Measurements from ENCODE around the gene DNASE2. TPM values are rescaled to one million over a fixed set of nuclear protein-coding genes. Genes with fewer than 3 reads are reported as not detected.
"Not testable (repeated sequence)": the region's sequence is repeated elsewhere in the genome, so short reads cannot be mapped to it uniquely, and the experiment has no call there.

The DNASE2 gene
- polyA plus RNA-seq, 3 donors = 38.8 to 91.6 (median 44.8) TPM

- H3K4me2 ChIP-seq (replicated peaks; ENCODE audit: extremely low read depth, low read length, poor library complexity, severe bottlenecking) = no peak overlapping the region
- H3K27ac Mint-ChIP-seq = no peak overlapping the region
- H3K4me3 ChIP-seq (replicated peaks in 1 of 3; ENCODE audit: low read depth in 2 of 3, low read length in 3 of 3) = no peak overlapping the region
- H3K4me1 Mint-ChIP-seq = no peaks in the 10 kb centered on the region
- no peak for TF ChIP-seq CTCF (IDR thresholded peaks at IDR 0.05)
- H4K20me1 ChIP-seq (ENCODE audit: insufficient read depth, low read length) = no peaks in the 10 kb centered on the region
- no peaks in the 10 kb centered on the region for H3K36me3 Mint-ChIP-seq
- H3K27me3 Mint-ChIP-seq (ENCODE audit: low read depth in 3 of 3) = peaks cover 4 to 10% (median 9%) of the 10 kb centered on the region in 3 donors
- peaks cover 0 to 15% (median 7%) of the 10 kb centered on the region in 7 donors for H3K9me3 Mint-ChIP-seq
- no peaks in the 10 kb centered on the region for H3K4me1 ChIP-seq (ENCODE audit: control insufficient read depth in 1 of 2, insufficient read depth in 2 of 2, low read length in 2 of 2)
- H3K36me3 ChIP-seq (replicated peaks in 1 of 2; ENCODE audit: control insufficient read depth in 1 of 2, insufficient read depth in 2 of 2, low read length in 2 of 2) = no peaks in the 10 kb centered on the region
- no peak overlapping the region for H3K4me3 Mint-ChIP-seq
- no peak overlapping the region for H2AFZ ChIP-seq (ENCODE audit: insufficient read depth, low read depth, low read length, poor library complexity, severe bottlenecking)
- intact Hi-C loops (cut with micrococcal nuclease) = no loop called here
- no peak overlapping the region for H3K27ac ChIP-seq (ENCODE audit: low read depth in 1 of 2, low read length in 2 of 2)
- WGBS (ENCODE audit: insufficient coverage) = no CpG with 5 or more reads among the region's 1 CpG
- no peak for DNase-seq
- H3K79me2 ChIP-seq (ENCODE audit: insufficient read depth, low read length) = no peaks in the 10 kb centered on the region
- no peak overlapping the region for H3K9ac ChIP-seq (ENCODE audit: insufficient read depth, low read length, poor library complexity, severe bottlenecking)
- peaks cover 0 to 9% of the 10 kb centered on the region in 2 donors for H3K9me3 ChIP-seq (replicated peaks in 1 of 2; ENCODE audit: control insufficient read depth in 1 of 2, insufficient read depth in 1 of 2, low read length in 2 of 2)
- H3K27me3 ChIP-seq (ENCODE audit: control insufficient read depth in 2 of 2, insufficient read depth in 2 of 2, low read length in 2 of 2) = no peaks in the 10 kb centered on the region
Measured at GRCh38 chr19:12856653-12857052, 24.6 kb downstream of the DNASE2 start.

GRCh38 chr19:12847159-12848139 lies 33.8 kb downstream of the DNASE2 start:
- Histone ChIP-seq H3K27me3 (ENCODE audit: control insufficient read depth in 2 of 2, insufficient read depth in 2 of 2, low read length in 2 of 2) (peaks cover 0 to 25% of the 10 kb centered on the region in 2 donors), H2AFZ (ENCODE audit: insufficient read depth, low read depth, low read length, poor library complexity, severe bottlenecking) (peak overlapping the region; percentile 80), H3K4me3 (replicated peaks in 1 of 3; ENCODE audit: low read depth in 2 of 3, low read length in 3 of 3) (peak overlapping the region in 1 of 3 experiments; percentile 42), H3K4me2 (replicated peaks; ENCODE audit: extremely low read depth, low read length, poor library complexity, severe bottlenecking) (peak overlapping the region; percentile 57), H3K36me3 (replicated peaks in 1 of 2; ENCODE audit: control insufficient read depth in 1 of 2, insufficient read depth in 2 of 2, low read length in 2 of 2) (no peaks in the 10 kb centered on the region), H3K4me1 (ENCODE audit: control insufficient read depth in 1 of 2, insufficient read depth in 2 of 2, low read length in 2 of 2) (peaks cover 11 to 12% of the 10 kb centered on the region in 2 donors), H3K9me3 (replicated peaks in 1 of 2; ENCODE audit: control insufficient read depth in 1 of 2, insufficient read depth in 1 of 2, low read length in 2 of 2) (no peaks in the 10 kb centered on the region), H3K9ac (ENCODE audit: insufficient read depth, low read length, poor library complexity, severe bottlenecking) (no peak overlapping the region), H3K79me2 (ENCODE audit: insufficient read depth, low read length) (no peaks in the 10 kb centered on the region), H3K27ac (ENCODE audit: low read depth in 1 of 2, low read length in 2 of 2) (no peak overlapping the region), H4K20me1 (ENCODE audit: insufficient read depth, low read length) (no peaks in the 10 kb centered on the region)
- Mint-ChIP-seq H3K36me3 (no peaks in the 10 kb centered on the region), H3K27ac (peak overlapping the region in 4 of 7 donors; percentile 13 to 78 (median 55)), H3K4me3 (peak overlapping the region; percentile 45 to 81), H3K4me1 (peaks cover 9% of the 10 kb centered on the region), H3K27me3 (ENCODE audit: low read depth in 3 of 3) (peaks cover 30 to 53% (median 32%) of the 10 kb centered on the region in 3 donors), H3K9me3 (peaks cover 0 to 2% (median 0%) of the 10 kb centered on the region in 7 donors)
- peak; percentile 99 for TF ChIP-seq CTCF (IDR thresholded peaks at IDR 0.05)
- intact Hi-C loops (cut with micrococcal nuclease) = loop anchor here (2.0 to 5.0 kb wide), 4 partner anchors 50 to 85 kb away; no protein-coding TSS in a partner anchor
- DNase-seq = peak; percentile 84 to 94 (median 86)
- 12% methylated on average over 63 of the region's 69 CpGs for WGBS (ENCODE audit: insufficient coverage)

- H3K79me2 ChIP-seq (ENCODE audit: insufficient read depth, low read length); H3K4me1 Mint-ChIP-seq; H3K9me3 ChIP-seq (replicated peaks in 1 of 2; ENCODE audit: control insufficient read depth in 1 of 2, insufficient read depth in 1 of 2, low read length in 2 of 2); H3K36me3 Mint-ChIP-seq; H3K4me2 ChIP-seq (replicated peaks; ENCODE audit: extremely low read depth, low read length, poor library complexity, severe bottlenecking); H3K36me3 ChIP-seq (replicated peaks in 1 of 2; ENCODE audit: control insufficient read depth in 1 of 2, insufficient read depth in 2 of 2, low read length in 2 of 2); H3K4me3 ChIP-seq (replicated peaks in 1 of 3; ENCODE audit: low read depth in 2 of 3, low read length in 3 of 3); H3K27ac ChIP-seq (ENCODE audit: low read depth in 1 of 2, low read length in 2 of 2); H4K20me1 ChIP-seq (ENCODE audit: insufficient read depth, low read length); DNase-seq; H3K9me3 Mint-ChIP-seq; H3K9ac ChIP-seq (ENCODE audit: insufficient read depth, low read length, poor library complexity, severe bottlenecking): not testable (repeated sequence)
- Mint-ChIP-seq H3K4me3 (peak overlapping the region in 1 of 2 donors; percentile 29), H3K27ac (peak overlapping the region in 1 of 7 donors; percentile 31), H3K27me3 (ENCODE audit: low read depth in 3 of 3) (peaks cover 35 to 60% (median 38%) of the 10 kb centered on the region in 3 donors)
- H3K27me3 ChIP-seq (ENCODE audit: control insufficient read depth in 2 of 2, insufficient read depth in 2 of 2, low read length in 2 of 2) = peaks cover 4 to 30% of the 10 kb centered on the region in 2 donors
- intact Hi-C loops (cut with micrococcal nuclease) = loop anchor here (2.0 to 5.0 kb wide), 4 partner anchors 49 to 84 kb away; no protein-coding TSS in a partner anchor
- H2AFZ ChIP-seq (ENCODE audit: insufficient read depth, low read depth, low read length, poor library complexity, severe bottlenecking) = peak overlapping the region; percentile 80
- WGBS (ENCODE audit: insufficient coverage) = 43% methylated on average over 2 of the region's 7 CpGs
- H3K4me1 ChIP-seq (ENCODE audit: control insufficient read depth in 1 of 2, insufficient read depth in 2 of 2, low read length in 2 of 2) = peaks cover 11 to 12% of the 10 kb centered on the region in 2 donors
Measured at GRCh38 chr19:12846613-12847012, 34.6 kb downstream of the DNASE2 start.
